GM12878 (cell line): ENCODE results near the gene CCS. TPM values are rescaled to one million over a fixed set of nuclear protein-coding genes. Genes with fewer than 3 reads are reported as not detected.

ENCODE experiments used
- ATAC-seq: fragments of 200-7000 bp; cut with Tn5 transposase; 3 replicates; pipeline ENCODE4 v1.9.1; 2020; ENCODE audit warnings: mild to moderate bottlenecking, moderate library complexity
- BruUV-seq: library from RNA; stranded (reverse); fragments of 400-500 nt; replicated peaks from 2 replicates; lab custom pipeline; 2021; lab: Mats Ljungman, UMichigan
- CTCF ChIA-PET: fragments of 300-600 bp; sonication (Branson Sonifier 250); formaldehyde crosslinking; extraction: SDS; loops from one replicate; lab custom pipeline; 2021; ENCODE audit warnings: inconsistent platforms; lab: Yijun Ruan, JAX
- POLR2A ChIA-PET: fragments of 350-600 bp; formaldehyde crosslinking; extraction: SDS; loops from one replicate; lab custom pipeline; 2021; ENCODE audit warnings: inconsistent platforms; lab: Charles Lee
- RAD21 ChIA-PET: fragments of 300-600 bp; sonication (Branson Sonifier 250); formaldehyde crosslinking; loops from one replicate; lab custom pipeline; 2023; ENCODE audit warnings: antibody characterized with exemption; ENCODE audit not compliant: unreplicated experiment; lab: Charles Lee
- SMC1A ChIA-PET: fragments of 300-600 bp; sonication (Branson Sonifier 250); formaldehyde crosslinking; loops from one replicate; lab custom pipeline; 2023; ENCODE audit not compliant: unreplicated experiment, uncharacterized antibody; lab: Charles Lee
- DNase-seq: peaks from one replicate; pipeline ENCODE4 v3.0.0-alpha.2; 2011; ENCODE audit warnings: low read depth, low spot score
- FAIRE-seq: peaks from 3 replicates; lab custom pipeline; 2011; peaks lifted over from hg19 to GRCh38; lab: Jason Lieb, UNC
- H2AFZ ChIP-seq: 2 replicates; pipeline ENCODE4 v1.6.0; 2011; ENCODE audit warnings: low read depth, low read length, control low read depth; ENCODE audit not compliant: control insufficient read depth
- H3K27ac ChIP-seq: 2 replicates; pipeline ENCODE4 v1.5.1; 2011; ENCODE audit warnings: control low read depth; ENCODE audit not compliant: control insufficient read depth, insufficient read depth
- H3K27me3 ChIP-seq, 2 experiments: replicated peaks in 1 of 2; 2 replicates each; pipeline versions ENCODE4 v1.6.0 to v1.6.1; 2011; ENCODE audit warnings: low read length in 1 of 2; ENCODE audit not compliant: control insufficient read depth in 2 of 2, insufficient read depth in 2 of 2
- H3K36me3 ChIP-seq, 2 experiments: 2 replicates each; pipeline ENCODE4 v1.5.1; 2011; ENCODE audit warnings: low read length in 1 of 2; ENCODE audit not compliant: control insufficient read depth in 2 of 2, insufficient read depth in 2 of 2
- H3K4me1 ChIP-seq: 2 replicates; pipeline ENCODE4 v1.6.1; 2011; ENCODE audit warnings: mild to moderate bottlenecking, low read length, moderate library complexity, mixed read lengths; ENCODE audit not compliant: control insufficient read depth, insufficient read depth
- H3K4me2 ChIP-seq: 2 replicates; pipeline ENCODE4 v1.6.0; 2011; ENCODE audit warnings: control low read depth; ENCODE audit not compliant: control insufficient read depth, insufficient read depth
- H3K4me3 ChIP-seq: fragments of 200-600 bp; sonication (generic); 2 replicates; pipeline ENCODE4 v1.5.1; 2016
- H3K79me2 ChIP-seq: 2 replicates; pipeline ENCODE4 v1.6.0; 2011; ENCODE audit warnings: low read length; ENCODE audit not compliant: control insufficient read depth, insufficient read depth
- H3K9ac ChIP-seq: 2 replicates; pipeline ENCODE4 v1.8.0; 2011; ENCODE audit warnings: low read length, control low read depth, mixed read lengths; ENCODE audit not compliant: control insufficient read depth, insufficient read depth
- H3K9me3 ChIP-seq: replicated peaks from 3 replicates; pipeline ENCODE4 v1.5.1; 2011; ENCODE audit warnings: mild to moderate bottlenecking, low read length; ENCODE audit not compliant: control insufficient read depth, insufficient read depth
- H4K20me1 ChIP-seq: 2 replicates; pipeline ENCODE4 v1.6.0; 2011; ENCODE audit not compliant: control insufficient read depth, insufficient read depth
- ATF3 ChIP-seq: IDR thresholded peaks from 2 replicates; pipeline ENCODE4 v1.6.1; 2011; ENCODE audit warnings: low read depth, mild to moderate bottlenecking, low read length, moderate library complexity, borderline replicate concordance; ENCODE audit errors: extremely low read depth
- BRCA1 ChIP-seq: IDR thresholded peaks from 2 replicates; pipeline ENCODE4 v1.6.1; 2011; ENCODE audit warnings: low read depth, low read length, improper control_type of control experiment
- CBFB ChIP-seq: IDR thresholded peaks from 2 replicates; pipeline ENCODE4 v1.6.1; 2016; ENCODE audit warnings: antibody characterized with exemption, low read depth
- CHD4 ChIP-seq: fragments of 200-600 bp; sonication (generic); IDR thresholded peaks from 2 replicates; pipeline ENCODE4 v1.6.1; 2016; ENCODE audit warnings: mild to moderate bottlenecking
- CREB1 ChIP-seq: IDR thresholded peaks from 2 replicates; pipeline ENCODE4 v1.6.1; 2012; ENCODE audit warnings: low read depth, mild to moderate bottlenecking, inconsistent platforms
- CTCF ChIP-seq, 3 experiments: IDR thresholded peaks in 2 of 3; conservative IDR thresholded peaks in 1 of 3; 2 replicates each; pipeline ENCODE4 v1.5.1; 2011; ENCODE audit warnings: low read depth in 3 of 3, low read length in 3 of 3, mild to moderate bottlenecking in 3 of 3, control low read depth in 2 of 3, moderate library complexity in 2 of 3, inconsistent platforms in 1 of 3, mixed read lengths in 1 of 3; ENCODE audit not compliant: control insufficient read depth in 2 of 3, insufficient read depth in 1 of 3; ENCODE audit errors: extremely low read depth in 1 of 3
- IRF5 ChIP-seq: fragments of 450-650 bp; IDR thresholded peaks from 2 replicates; pipeline ENCODE4 v1.6.1; 2017; ENCODE audit warnings: borderline replicate concordance
- POLR2AphosphoS5 ChIP-seq: IDR thresholded peaks from 2 replicates; pipeline ENCODE4 v1.6.1; 2011; ENCODE audit warnings: mild to moderate bottlenecking, low read length, inconsistent platforms
- POU2F2 ChIP-seq: IDR thresholded peaks from 3 replicates; pipeline ENCODE4 v1.6.1; 2011; ENCODE audit warnings: low read depth, mild to moderate bottlenecking, low read length, borderline replicate concordance
- RB1 ChIP-seq: fragments of 450-650 bp; formaldehyde crosslinking; IDR thresholded peaks from 2 replicates; pipeline ENCODE4 v1.6.1; 2017; ENCODE audit warnings: mild to moderate bottlenecking, borderline replicate concordance
- TBL1XR1 ChIP-seq: IDR thresholded peaks from 2 replicates; pipeline ENCODE4 v1.6.1; 2012; ENCODE audit warnings: low read depth, low read length, improper control_type of control experiment
- ZNF24 ChIP-seq: fragments of 450-650 bp; IDR thresholded peaks from 2 replicates; pipeline ENCODE4 v1.6.1; 2017; ENCODE audit warnings: antibody characterized with exemption, mild to moderate bottlenecking
- ZZZ3 ChIP-seq: IDR thresholded peaks from 2 replicates; pipeline ENCODE4 v1.6.1; 2011; ENCODE audit warnings: low read depth; ENCODE audit not compliant: control insufficient read depth, insufficient read length
- WGBS: methylation state at CpG from one replicate; pipeline ENCODE4 v1.1.6; 2016; ENCODE audit warnings: low lambda C conversion rate; ENCODE audit not compliant: insufficient replicate concordance, insufficient coverage; ENCODE audit errors: missing lambda C conversion rate; 5-methylcytosine and 5-hydroxymethylcytosine counted together
- in situ Hi-C: fragments of 300-500 bp; cut with MboI; formaldehyde crosslinking; loops from 9 replicates; pipeline ENCODE4 v1.14.3; 2018; ENCODE audit warnings: mixed read lengths
- intact Hi-C: fragments of 100-400 bp; cut with micrococcal nuclease; formaldehyde crosslinking; loops from one replicate; pipeline ENCODE4 v1.14.2; 2022; ENCODE audit not compliant: unreplicated experiment
- polyA plus RNA-seq, 11 experiments: library from polyadenylated mRNA; depleted of rRNA in 4 of 11; unstranded in 6 of 11; stranded (reverse) in 5 of 11; fragments of >200 nt; fragmentation: Nextera tagmentation in 4 of 11; fragmentation: Illumina TruSeq in 1 of 11; extraction: Ambion mirVana in 4 of 11; extraction: Trizol in 1 of 11; gene quantifications; 1 replicate in 1 of 11; 2 replicates in 10 of 11; pipeline versions ENCODE4 v1.2.1 to v1.2.3, GENCODE V29; 2011 to 2016; ENCODE audit warnings: inconsistent platforms in 2 of 11, missing spikeins in 2 of 11, low read depth in 1 of 11
- total RNA-seq, 4 experiments: library from RNA; depleted of rRNA in 3 of 4; stranded (reverse); fragments of >200 nt in 3 of 4; fragmentation: Illumina TruSeq in 1 of 4; extraction: Trizol in 1 of 4; gene quantifications; 2 replicates each; pipeline versions ENCODE4 v1.2.1 to v1.2.3, GENCODE V29; 2013 to 2021

The CCS gene
- total and polyA plus RNA-seq, 10 of the 15 experiments (the other 5 are each of a cell fraction or from before 2014, with no cell fraction given), result 1.5 to 44.2 (median 30.6) TPM

GRCh38 chr11:66628061-66628603 is 35.1 kb downstream of the CCS start:
- Histone ChIP-seq H3K4me2 (no peak overlapping the region), H2AFZ (no peak overlapping the region), H3K27me3 (no peaks in the 10 kb centered on the region), H3K4me3 (no peak overlapping the region), H3K36me3 (peaks cover 49 to 65% of the 10 kb centered on the region in 2 experiments), H3K9me3 (no peaks in the 10 kb centered on the region; the same call in 2 of the 3 replicates), H3K9ac (no peak overlapping the region), H3K79me2 (peaks cover 85% of the 10 kb centered on the region), H3K4me1 (no peaks in the 10 kb centered on the region), H4K20me1 (peaks cover 10% of the 10 kb centered on the region; the same call in 1 of the 2 replicates), H3K27ac (no peak overlapping the region)
- ATAC-seq (no peak), DNase-seq (no peak), FAIRE-seq (no peak)
- intact Hi-C loops (no loop called here), in situ Hi-C loops (no loop called here)
- over 99% methylated on average over 7 of the region's 7 CpGs for WGBS
- ChIA-PET RAD21 (interaction anchor here (1.5 kb wide), 1 partner anchor 82 kb away, joined by 3 read pairs; the partner anchor contains the start of gene ZDHHC24), POLR2A (interaction anchor here (0.5 to 1.2 kb wide), 3 partner anchors 9 to 122 kb away, joined by 3 to 6 read pairs (median 3); no protein-coding TSS in a partner anchor), CTCF (interaction anchor here (0.8 to 2.8 kb wide), 2 partner anchors 10 to 18 kb away, joined by 3 to 11 read pairs; partner anchors contain the start of gene RBM4), SMC1A (interaction anchor here (1.0 to 2.4 kb wide), 2 partner anchors 8 to 10 kb away, joined by 4 to 10 read pairs; partner anchors contain the start of gene RBM4)
- TSS peak; percentile 11 for BruUV-seq
- no peak for TF ChIP-seq CREB1
- 0 out of 3 replicates have a peak, but pooled peaks have one; percentile 8 for TF ChIP-seq POU2F2
- TF ChIP-seq POLR2AphosphoS5, result peak; percentile 57

GRCh38 chr11:66629356-66629755 is 36.4 kb downstream of the CCS start:
- BruUV-seq, result no TSS peak
- intact Hi-C loops (no loop called here), in situ Hi-C loops (no loop called here)
- FAIRE-seq (no peak), DNase-seq (no peak), ATAC-seq (no peak)
- peaks cover 5% of the 10 kb centered on the region; the same call in 1 of the 2 replicates for H4K20me1 ChIP-seq
- H3K4me1 ChIP-seq, result no peaks in the 10 kb centered on the region
- ChIA-PET RAD21 (interaction anchor here (1.5 kb wide), 1 partner anchor 84 kb away, joined by 3 read pairs; the partner anchor contains the start of gene ZDHHC24), CTCF (interaction anchor here (2.5 to 2.8 kb wide), 2 partner anchors 9 to 13 kb away, joined by 5 to 11 read pairs; partner anchors contain the start of gene RBM4), POLR2A (interaction anchor here (1.2 kb wide), 1 partner anchor 9 kb away, joined by 6 read pairs; no protein-coding TSS in a partner anchor), SMC1A (interaction anchor here (1.0 to 2.4 kb wide), 2 partner anchors 9 to 10 kb away, joined by 4 to 10 read pairs; partner anchors contain the start of gene RBM4)
- no peak overlapping the region for H3K4me3 ChIP-seq
- peaks cover 82% of the 10 kb centered on the region for H3K79me2 ChIP-seq
- H3K36me3 ChIP-seq, result peaks cover 43 to 59% of the 10 kb centered on the region in 2 experiments
- no peak overlapping the region for H2AFZ ChIP-seq
- no peak overlapping the region for H3K4me2 ChIP-seq
- no peak for TF ChIP-seq CBFB
- TF ChIP-seq RB1, result no peak
- TF ChIP-seq CTCF (IDR thresholded peaks at IDR 0.05 in 2 of 3, conservative IDR thresholded peaks at IDR 0.05 in 1 of 3; ENCODE audit: control insufficient read depth in 2 of 3, extremely low read depth in 1 of 3, insufficient read depth in 1 of 3, low read depth in 3 of 3, low read length in 3 of 3), result no peak
- no peak for TF ChIP-seq BRCA1
- no peak for TF ChIP-seq ATF3
- no peak for TF ChIP-seq ZNF24
- TF ChIP-seq CHD4, result no peak
- TF ChIP-seq TBL1XR1, result no peak
- TF ChIP-seq ZZZ3, result no peak
- TF ChIP-seq IRF5, result no peak
- no peak overlapping the region for H3K9ac ChIP-seq
- no peak overlapping the region for H3K27ac ChIP-seq
- H3K27me3 ChIP-seq, result no peaks in the 10 kb centered on the region
- 95% methylated on average over 2 of the region's 2 CpGs for WGBS
- H3K9me3 ChIP-seq, result no peaks in the 10 kb centered on the region; the same call in 2 of the 3 replicates
